ENCODE results near the gene INTS7. TPM values are rescaled to one million over a fixed set of nuclear protein-coding genes. Genes with fewer than 3 reads are reported as not detected.

Gene INTS7
- total and polyA plus RNA-seq, 12 donors = 6.3 to 24.5 (median 12.2) TPM

DNA sequence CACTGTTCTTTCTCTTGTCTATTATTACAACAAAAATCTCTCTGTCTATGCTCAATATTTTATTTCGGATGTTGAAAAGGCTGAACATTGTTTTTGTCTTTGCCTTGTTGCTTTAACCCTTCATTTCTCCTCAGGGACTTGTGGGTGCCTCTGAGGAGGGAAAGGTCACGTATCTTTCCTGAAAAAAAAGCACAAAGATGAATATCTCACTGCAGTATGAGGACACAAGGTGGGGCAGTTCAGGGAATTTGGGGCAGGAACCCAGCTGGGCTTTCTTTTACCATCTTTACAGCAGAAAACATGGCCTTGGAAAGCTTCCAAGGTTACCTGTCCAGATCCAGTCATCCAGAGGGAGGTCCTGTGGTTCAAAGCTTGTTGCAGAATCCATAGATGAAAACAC is 105.7 kb downstream of the INTS7 start:
- TF ChIP-seq, protein P1, sequence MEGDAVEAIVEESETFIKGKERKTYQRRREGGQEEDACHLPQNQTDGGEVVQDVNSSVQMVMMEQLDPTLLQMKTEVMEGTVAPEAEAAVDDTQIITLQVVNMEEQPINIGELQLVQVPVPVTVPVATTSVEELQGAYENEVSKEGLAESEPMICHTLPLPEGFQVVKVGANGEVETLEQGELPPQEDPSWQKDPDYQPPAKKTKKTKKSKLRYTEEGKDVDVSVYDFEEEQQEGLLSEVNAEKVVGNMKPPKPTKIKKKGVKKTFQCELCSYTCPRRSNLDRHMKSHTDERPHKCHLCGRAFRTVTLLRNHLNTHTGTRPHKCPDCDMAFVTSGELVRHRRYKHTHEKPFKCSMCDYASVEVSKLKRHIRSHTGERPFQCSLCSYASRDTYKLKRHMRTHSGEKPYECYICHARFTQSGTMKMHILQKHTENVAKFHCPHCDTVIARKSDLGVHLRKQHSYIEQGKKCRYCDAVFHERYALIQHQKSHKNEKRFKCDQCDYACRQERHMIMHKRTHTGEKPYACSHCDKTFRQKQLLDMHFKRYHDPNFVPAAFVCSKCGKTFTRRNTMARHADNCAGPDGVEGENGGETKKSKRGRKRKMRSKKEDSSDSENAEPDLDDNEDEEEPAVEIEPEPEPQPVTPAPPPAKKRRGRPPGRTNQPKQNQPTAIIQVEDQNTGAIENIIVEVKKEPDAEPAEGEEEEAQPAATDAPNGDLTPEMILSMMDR (IDR thresholded peaks at IDR 0.05) = no peak
- TF ChIP-seq POLR2A (IDR thresholded peaks at IDR 0.05) = no peak
- no peak overlapping the region for H3K27ac ChIP-seq
- intact Hi-C loops (cut with DNase I) = loop anchor here (10.0 kb wide), 2 partner anchors 95 to 235 kb away; partner anchors contain the start of gene LPGAT1 (in 1 of the 2)
- H3K36me3 ChIP-seq (replicated peaks in 1 of 2) = no peaks in the 10 kb centered on the region
- no peaks in the 10 kb centered on the region for H3K27me3 ChIP-seq
- peaks cover 0 to 5% of the 10 kb centered on the region in 2 donors for H3K4me1 ChIP-seq (replicated peaks in 1 of 2)
- DNase-seq = no peak
- no peaks in the 10 kb centered on the region for H3K9me3 ChIP-seq (replicated peaks in 1 of 3)
- H3K4me3 ChIP-seq = no peak overlapping the region
- 75 to 93% (median 87%) methylated on average over 2 of the region's 2 CpGs for WGBS, 4 donors

DNA sequence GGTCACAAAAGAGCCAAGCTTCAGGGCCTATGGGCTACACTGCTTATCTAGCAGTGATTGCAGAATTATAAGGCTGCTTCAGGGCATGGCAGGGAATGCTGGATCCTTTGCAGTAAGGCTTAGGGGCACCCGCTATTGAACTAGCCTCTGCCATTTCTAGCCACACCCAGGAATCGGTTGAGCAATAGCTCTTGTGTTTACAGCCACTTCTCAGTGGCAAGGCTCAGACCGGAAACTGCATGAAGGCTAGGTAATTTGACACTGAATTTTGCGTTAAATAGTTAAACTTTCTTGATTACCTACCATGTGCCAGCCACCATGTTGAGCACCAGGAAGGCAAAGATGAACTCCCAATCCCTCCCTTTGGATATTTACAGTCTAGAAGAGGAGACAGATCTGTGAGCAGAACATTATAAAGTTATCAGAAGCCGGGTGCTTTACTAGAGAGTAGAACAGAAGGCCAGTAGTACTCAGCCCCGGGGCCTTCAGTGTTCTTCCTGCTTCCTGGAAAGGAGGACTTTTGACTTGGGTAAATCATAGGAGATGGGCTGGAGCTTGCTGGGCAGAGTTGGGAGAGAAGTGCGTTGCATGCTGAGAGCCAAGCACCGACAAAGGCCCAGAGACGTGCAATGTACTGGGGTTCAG is 106.2 kb downstream of the INTS7 start:
- no peaks in the 10 kb centered on the region for H3K9me3 ChIP-seq (replicated peaks in 1 of 3)
- WGBS, 4 donors = 70 to 86% (median 75%) methylated on average over 8 to 9 of the region's 9 CpGs
- TF ChIP-seq, protein P1 (IDR thresholded peaks at IDR 0.05) = no peak
- TF ChIP-seq POLR2A (IDR thresholded peaks at IDR 0.05) = no peak
- no peak overlapping the region for H3K27ac ChIP-seq
- intact Hi-C loops (cut with DNase I) = no loop called here
- H3K4me3 ChIP-seq = no peak overlapping the region
- peaks cover 0 to 5% of the 10 kb centered on the region in 2 donors for H3K4me1 ChIP-seq (replicated peaks in 1 of 2)
- H3K27me3 ChIP-seq = no peaks in the 10 kb centered on the region
- H3K36me3 ChIP-seq (replicated peaks in 1 of 2) = no peaks in the 10 kb centered on the region
- DNase-seq = peak in 1 of 7 donors; percentile 37

DNA sequence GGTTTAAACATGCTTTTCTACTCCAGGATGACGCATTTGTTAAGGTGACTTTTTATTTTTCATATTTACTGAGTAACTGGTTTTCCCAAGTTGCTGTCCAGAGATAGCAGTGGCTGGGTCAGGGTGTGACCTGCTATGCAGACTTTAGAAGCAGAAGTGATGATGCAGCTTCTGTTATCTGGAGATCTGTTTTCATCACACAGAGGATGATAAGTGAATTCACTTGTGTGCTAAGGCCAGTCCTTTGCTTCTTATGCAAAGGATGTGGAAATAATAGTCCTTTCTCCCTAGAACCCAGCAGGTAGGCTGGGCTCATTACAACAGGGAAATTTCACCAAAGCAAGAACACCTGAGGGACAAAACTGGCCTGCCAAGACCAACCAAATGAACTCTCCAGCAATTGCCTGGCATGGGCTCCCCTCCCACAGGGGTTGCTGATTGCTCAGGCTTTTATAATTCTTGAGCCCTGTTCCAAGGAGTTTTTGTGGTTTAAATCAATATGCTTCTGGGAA is 107.0 kb downstream of the INTS7 start:
- Histone ChIP-seq H3K4me1 (replicated peaks in 1 of 2) (peaks cover 0 to 5% of the 10 kb centered on the region in 2 donors), H3K36me3 (replicated peaks in 1 of 2) (no peaks in the 10 kb centered on the region), H3K9me3 (replicated peaks in 1 of 3) (no peaks in the 10 kb centered on the region), H3K27me3 (no peaks in the 10 kb centered on the region), H3K27ac (no peak overlapping the region), H3K4me3 (no peak overlapping the region)
- intact Hi-C loops (cut with DNase I) = no loop called here
- 86 to 100% (median 87%) methylated on average over 1 of the region's 1 CpG for WGBS, 4 donors
- no peak for TF ChIP-seq POLR2A (IDR thresholded peaks at IDR 0.05)
- TF ChIP-seq, protein P1 (IDR thresholded peaks at IDR 0.05) = no peak
- peak in 1 of 7 donors; percentile 24 for DNase-seq

DNA sequence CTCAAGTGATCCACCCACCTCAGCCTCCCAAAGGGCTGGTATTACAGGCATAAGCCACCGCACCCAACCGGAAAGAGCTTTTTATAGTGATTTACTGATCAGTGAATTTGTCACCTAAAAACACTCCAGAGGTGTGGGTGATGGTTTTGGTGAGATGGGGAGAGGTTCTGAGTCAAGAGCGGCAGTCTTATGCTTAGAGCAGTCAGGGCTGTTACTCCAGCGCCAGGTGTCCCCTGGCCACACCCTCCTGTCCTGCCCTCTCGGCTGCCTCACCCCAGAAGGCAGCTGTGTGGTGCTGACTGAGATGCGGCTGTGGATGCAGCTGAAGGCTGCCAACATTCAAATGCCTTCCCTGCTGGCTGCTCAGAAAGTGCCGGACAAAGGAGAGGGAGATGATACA is 110.3 kb downstream of the INTS7 start:
- WGBS, 4 donors = 66 to 79% (median 75%) methylated on average over 4 to 7 of the region's 7 CpGs

More for the DNA sequence above, 110.3 kb downstream of the INTS7 start:
- DNase-seq = no peak
- Histone ChIP-seq H3K4me1 (replicated peaks in 1 of 2) (peaks cover 3 to 19% of the 10 kb centered on the region in 2 donors), H3K4me3 (no peak overlapping the region), H3K9me3 (replicated peaks in 1 of 3) (no peaks in the 10 kb centered on the region), H3K27me3 (no peaks in the 10 kb centered on the region), H3K36me3 (replicated peaks in 1 of 2) (no peaks in the 10 kb centered on the region), H3K27ac (no peak overlapping the region)
- no peak for TF ChIP-seq POLR2A (IDR thresholded peaks at IDR 0.05)
- TF ChIP-seq, protein P1 (IDR thresholded peaks at IDR 0.05) = no peak
- intact Hi-C loops (cut with DNase I) = no loop called here

Measured in adrenal gland (tissue), 12 donors.